NCI-H146 (cell line): ENCODE measurements around the gene SORD.

ENCODE experiments used
- DNase-seq: peaks from one replicate; lab custom pipeline; 2025; lab: John Stamatoyannopoulos, UW

Gene SORD

GRCh38 chr15:45116482-45117307, 93.7 kb downstream of the SORD start:
- DNase-seq: peak; percentile 41

GRCh38 chr15:45117308-45118130, 94.5 kb downstream of the SORD start:
- no peak for DNase-seq

- peak; percentile 86 for DNase-seq
Observed at GRCh38 chr15:45118131-45118588, 95.2 kb downstream of the SORD start.

- no peak for DNase-seq
Observed at GRCh38 chr15:45118996-45119395, 96.0 kb downstream of the SORD start.

- DNase-seq: no peak
Observed at GRCh38 chr15:45120081-45120972, 97.3 kb downstream of the SORD start.

GRCh38 chr15:45121020-45121419, 98.0 kb downstream of the SORD start:
- DNase-seq: no peak

- DNase-seq: no peak
Observed at GRCh38 chr15:45121706-45122417, 98.9 kb downstream of the SORD start.

- DNase-seq: no peak
Observed at GRCh38 chr15:45122719-45123118, 99.7 kb downstream of the SORD start.

GRCh38 chr15:45123397-45123796, 100.4 kb downstream of the SORD start:
- DNase-seq: no peak

GRCh38 chr15:45126535-45127158, 103.7 kb downstream of the SORD start:
- peak; percentile 14 for DNase-seq
